Uterus (tissue), 4 donors: Measurements from ENCODE around the gene OR4C6. TPM values are rescaled to one million over a fixed set of nuclear protein-coding genes. Genes with fewer than 3 reads are reported as not detected.

Source experiments
- DNase-seq, 2 donors: peaks; one replicate each; pipeline ENCODE4 v3.0.0-alpha.2; 2019 to 2020
- H3K27ac ChIP-seq, 2 donors: fragments of 200-600 bp; sonication (generic); 1 replicate in 1 of 2; 2 replicates in 1 of 2; pipeline ENCODE4 v1.5.1; 2016 to 2018
- H3K27me3 ChIP-seq, 2 donors: fragments of 200-600 bp; sonication (generic); one replicate each; pipeline ENCODE4 v1.5.1; 2018 to 2019; ENCODE audit warnings: control low read depth in 1 of 2
- H3K36me3 ChIP-seq, 2 donors: fragments of 200-600 bp; sonication (generic); one replicate each; pipeline ENCODE4 v1.5.1; 2019; ENCODE audit warnings: control low read depth in 1 of 2
- H3K4me1 ChIP-seq, 2 donors: fragments of 200-600 bp; sonication (generic); one replicate each; pipeline ENCODE4 v1.5.1; 2018 to 2019; ENCODE audit warnings: control low read depth in 1 of 2
- H3K4me3 ChIP-seq, 2 donors: fragments of 200-600 bp; sonication (generic); 1 replicate in 1 of 2; 2 replicates in 1 of 2; pipeline ENCODE4 v1.5.1; 2018 to 2019; ENCODE audit warnings: mild to moderate bottlenecking in 1 of 2
- H3K9me3 ChIP-seq, 2 donors: fragments of 200-600 bp; sonication (generic); one replicate each; pipeline ENCODE4 v1.5.1; 2019; ENCODE audit warnings: control low read depth in 1 of 2
- CTCF ChIP-seq, 4 experiments: fragments of 200-600 bp in 2 of 4; fragments of 450-650 bp in 2 of 4; sonication (generic) in 2 of 4; IDR thresholded peaks; one replicate each; pipeline ENCODE4 v1.5.1; 2016 to 2019; ENCODE audit warnings: antibody characterized with exemption in 4 of 4, mild to moderate bottlenecking in 2 of 4, moderate library complexity in 1 of 4
- POLR2A ChIP-seq, 2 donors: fragments of 450-650 bp; IDR thresholded peaks; one replicate each; pipeline ENCODE4 v1.6.1; 2016; ENCODE audit warnings: antibody characterized with exemption in 2 of 2, mild to moderate bottlenecking in 1 of 2, moderate library complexity in 1 of 2
- intact Hi-C: fragments of 100-400 bp; cut with DNase I; formaldehyde crosslinking; loops from one replicate; pipeline ENCODE4 v1.15.1; 2023; ENCODE audit warnings: low total_unique reads
- total RNA-seq, 4 donors: library from RNA; depleted of rRNA in 3 of 4; stranded (reverse); fragments of >200 nt in 3 of 4; gene quantifications; one replicate each; pipeline versions ENCODE4 v1.1.0 to v1.2.4, GENCODE V29; 2014 to 2023
- donor health status: DM: yes; HTN: yes; CAD: no.

Gene OR4C6
- total RNA-seq, 4 donors from 2014 or later, result not detected

DNA sequence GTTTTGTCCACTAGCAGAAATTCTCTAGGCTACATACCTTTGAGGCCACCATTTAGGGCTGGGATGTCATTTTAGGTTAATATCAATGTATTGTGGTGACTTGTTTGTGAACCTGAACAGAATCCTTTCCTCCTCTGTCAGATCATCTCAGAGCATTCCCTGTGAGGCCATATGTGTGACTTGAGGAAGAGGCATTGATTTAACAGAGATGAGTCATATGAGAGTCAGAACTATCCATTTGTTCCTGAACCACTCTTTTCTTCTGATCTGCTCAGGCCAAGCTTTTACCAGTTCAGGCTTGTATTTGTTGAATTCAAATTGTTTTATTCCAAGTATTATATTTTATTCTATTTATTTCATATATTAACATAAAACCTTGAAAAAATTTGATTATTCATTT, 6.9 kb upstream of the OR4C6 start:
- no peak overlapping the region for H3K27ac ChIP-seq
- intact Hi-C loops, result no loop called here
- H3K36me3 ChIP-seq, result no peaks in the 10 kb centered on the region
- H3K9me3 ChIP-seq, result no peaks in the 10 kb centered on the region
- DNase-seq, result no peak
- TF ChIP-seq POLR2A (IDR thresholded peaks at IDR 0.05), result no peak
- TF ChIP-seq CTCF (IDR thresholded peaks at IDR 0.05), result no peak
- H3K4me1 ChIP-seq, result no peaks in the 10 kb centered on the region
- no peak overlapping the region for H3K4me3 ChIP-seq
- no peaks in the 10 kb centered on the region for H3K27me3 ChIP-seq

DNA sequence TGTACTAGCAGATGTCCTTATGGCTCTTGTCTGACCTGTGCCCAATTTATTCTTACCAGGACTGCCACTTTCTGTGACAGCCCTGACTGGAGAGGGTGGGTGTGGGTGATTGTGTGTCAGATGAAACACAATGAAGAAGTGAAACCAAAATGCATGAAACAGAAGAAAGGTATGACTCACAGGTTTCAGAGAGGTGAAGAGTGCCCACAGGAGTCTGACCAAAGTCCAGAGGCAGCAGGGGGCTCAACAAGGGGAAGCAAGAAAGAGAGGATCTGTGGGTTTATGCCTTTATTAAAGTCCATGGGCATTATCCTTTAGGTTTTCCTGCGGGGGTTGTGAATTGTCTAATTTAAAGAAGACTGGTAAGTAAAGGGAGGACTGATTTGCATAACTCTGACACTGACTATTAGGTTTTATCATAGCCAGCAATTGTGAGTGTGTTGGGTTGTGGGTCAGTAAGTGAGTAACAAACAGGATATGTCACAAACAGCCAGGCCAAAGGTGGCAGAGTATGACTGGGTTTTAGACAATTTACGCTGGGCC, 3.9 kb upstream of the OR4C6 start:
- no peaks in the 10 kb centered on the region for H3K27me3 ChIP-seq
- no peak for TF ChIP-seq POLR2A (IDR thresholded peaks at IDR 0.05)
- no peak for TF ChIP-seq CTCF (IDR thresholded peaks at IDR 0.05)
- intact Hi-C loops, result no loop called here

DNA sequence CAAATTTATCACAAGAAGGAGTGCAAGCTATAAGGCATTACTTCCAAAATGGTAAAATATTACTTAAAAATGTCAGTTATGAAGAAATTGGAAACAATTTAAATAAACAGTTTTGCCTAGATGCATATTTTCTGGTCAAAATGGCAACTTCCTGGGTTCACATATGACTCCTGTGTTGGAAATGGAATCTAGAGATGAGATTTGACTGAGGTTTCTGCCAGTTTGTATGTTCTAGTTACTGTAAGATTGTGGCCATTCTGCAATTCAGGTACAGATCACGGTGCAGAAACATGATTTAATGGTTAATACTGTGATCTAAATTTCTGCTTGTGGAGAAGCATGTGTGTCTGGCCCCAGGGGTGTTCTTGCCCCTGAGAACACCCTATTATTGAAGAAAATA, 3.4 kb upstream of the OR4C6 start:
- no peak for DNase-seq
- H3K9me3 ChIP-seq, result no peaks in the 10 kb centered on the region
- intact Hi-C loops, result no loop called here
- no peak overlapping the region for H3K4me3 ChIP-seq
- no peaks in the 10 kb centered on the region for H3K36me3 ChIP-seq
- no peaks in the 10 kb centered on the region for H3K27me3 ChIP-seq
- TF ChIP-seq CTCF (IDR thresholded peaks at IDR 0.05) (no peak), POLR2A (IDR thresholded peaks at IDR 0.05) (no peak)
- H3K27ac ChIP-seq, result no peak overlapping the region
- H3K4me1 ChIP-seq, result no peaks in the 10 kb centered on the region

More for the DNA sequence above, 3.9 kb upstream of the OR4C6 start:
- Histone ChIP-seq H3K27ac (no peak overlapping the region), H3K9me3 (no peaks in the 10 kb centered on the region), H3K36me3 (no peaks in the 10 kb centered on the region), H3K4me3 (no peak overlapping the region), H3K4me1 (no peaks in the 10 kb centered on the region)
- no peak for DNase-seq

DNA sequence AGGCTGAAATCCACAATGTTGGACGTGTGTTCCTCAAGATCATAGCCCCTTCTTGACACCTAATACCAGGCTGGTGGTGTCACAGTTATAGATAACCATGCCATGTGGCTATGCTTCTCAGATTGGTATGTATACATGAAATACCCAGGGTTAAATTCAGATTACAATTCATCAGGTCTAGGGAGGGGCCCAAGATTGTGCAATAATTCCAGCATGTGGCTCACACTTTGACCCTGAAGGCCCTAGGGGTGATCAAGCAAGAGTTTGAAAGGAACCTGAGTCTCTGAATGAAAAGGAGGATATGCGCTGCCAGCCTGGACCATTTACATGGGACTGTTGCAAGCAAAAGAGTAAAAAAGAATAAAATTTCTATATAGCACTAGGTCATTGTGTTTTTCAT, 7.4 kb downstream of the OR4C6 start:
- no peak for TF ChIP-seq CTCF (IDR thresholded peaks at IDR 0.05)
- TF ChIP-seq POLR2A (IDR thresholded peaks at IDR 0.05), result no peak
- no peaks in the 10 kb centered on the region for H3K36me3 ChIP-seq
- intact Hi-C loops, result no loop called here

GRCh38 chr11:55673860-55674259, 11.9 kb downstream of the OR4C6 start:
- Histone ChIP-seq H3K27me3 (no peaks in the 10 kb centered on the region), H3K36me3 (no peaks in the 10 kb centered on the region), H3K4me1 (no peaks in the 10 kb centered on the region), H3K27ac (no peak overlapping the region), H3K9me3 (no peaks in the 10 kb centered on the region), H3K4me3 (no peak overlapping the region)
- intact Hi-C loops, result no loop called here
- DNase-seq, result no peak
- TF ChIP-seq CTCF (IDR thresholded peaks at IDR 0.05) (no peak), POLR2A (IDR thresholded peaks at IDR 0.05) (no peak)

More for the DNA sequence above, 7.4 kb downstream of the OR4C6 start:
- no peak overlapping the region for H3K4me3 ChIP-seq
- DNase-seq, result no peak
- H3K4me1 ChIP-seq, result no peaks in the 10 kb centered on the region
- no peaks in the 10 kb centered on the region for H3K9me3 ChIP-seq
- no peaks in the 10 kb centered on the region for H3K27me3 ChIP-seq
- H3K27ac ChIP-seq, result no peak overlapping the region
